ENCODE measurements around the gene VMO1. TPM values are rescaled to one million over a fixed set of nuclear protein-coding genes. Genes with fewer than 3 reads are reported as not detected.

VMO1 gene
- total and polyA plus RNA-seq, 3 donors from 2014 or later = 0.62 to 1.3 (median 0.98) TPM

DNA sequence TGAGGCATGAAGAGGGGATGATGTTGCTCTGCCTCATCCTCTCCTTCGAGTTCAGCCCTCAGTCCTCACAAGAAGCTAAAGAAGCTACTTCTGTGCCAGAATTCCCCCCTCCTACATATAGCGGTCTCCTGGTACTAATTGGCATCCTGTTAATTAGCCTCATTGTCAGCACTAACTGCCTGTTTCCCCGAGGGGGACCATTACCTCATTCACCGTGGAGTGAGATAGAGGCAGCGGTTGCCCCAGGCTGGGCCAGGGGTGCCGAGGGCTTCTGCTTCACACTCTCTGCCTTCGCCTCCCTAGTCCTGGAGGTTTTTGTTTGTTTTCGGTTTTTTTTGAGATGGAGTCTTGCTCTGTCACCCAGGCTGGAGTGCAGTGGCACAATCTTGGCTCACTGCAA is 41.2 kb upstream of the VMO1 start:
- H3K4me1 ChIP-seq = no peaks in the 10 kb centered on the region
- no peak overlapping the region for H3K27ac ChIP-seq
- no peaks in the 10 kb centered on the region for H3K9me3 ChIP-seq
- no peak overlapping the region for H3K4me3 ChIP-seq
- no peaks in the 10 kb centered on the region for H3K27me3 ChIP-seq
- no peak for DNase-seq
- 75 to 78% methylated on average over 7 to 8 of the region's 8 CpGs for WGBS, 2 donors
- TF ChIP-seq, protein P1, sequence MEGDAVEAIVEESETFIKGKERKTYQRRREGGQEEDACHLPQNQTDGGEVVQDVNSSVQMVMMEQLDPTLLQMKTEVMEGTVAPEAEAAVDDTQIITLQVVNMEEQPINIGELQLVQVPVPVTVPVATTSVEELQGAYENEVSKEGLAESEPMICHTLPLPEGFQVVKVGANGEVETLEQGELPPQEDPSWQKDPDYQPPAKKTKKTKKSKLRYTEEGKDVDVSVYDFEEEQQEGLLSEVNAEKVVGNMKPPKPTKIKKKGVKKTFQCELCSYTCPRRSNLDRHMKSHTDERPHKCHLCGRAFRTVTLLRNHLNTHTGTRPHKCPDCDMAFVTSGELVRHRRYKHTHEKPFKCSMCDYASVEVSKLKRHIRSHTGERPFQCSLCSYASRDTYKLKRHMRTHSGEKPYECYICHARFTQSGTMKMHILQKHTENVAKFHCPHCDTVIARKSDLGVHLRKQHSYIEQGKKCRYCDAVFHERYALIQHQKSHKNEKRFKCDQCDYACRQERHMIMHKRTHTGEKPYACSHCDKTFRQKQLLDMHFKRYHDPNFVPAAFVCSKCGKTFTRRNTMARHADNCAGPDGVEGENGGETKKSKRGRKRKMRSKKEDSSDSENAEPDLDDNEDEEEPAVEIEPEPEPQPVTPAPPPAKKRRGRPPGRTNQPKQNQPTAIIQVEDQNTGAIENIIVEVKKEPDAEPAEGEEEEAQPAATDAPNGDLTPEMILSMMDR (IDR thresholded peaks at IDR 0.05) = no peak
- no peak for TF ChIP-seq POLR2A (IDR thresholded peaks at IDR 0.05)
- H3K36me3 ChIP-seq (ENCODE audit: low read depth, missing control alignments) = no peaks in the 10 kb centered on the region
- intact Hi-C loops (cut with DNase I; ENCODE audit: low total_unique reads) = no loop called here

DNA sequence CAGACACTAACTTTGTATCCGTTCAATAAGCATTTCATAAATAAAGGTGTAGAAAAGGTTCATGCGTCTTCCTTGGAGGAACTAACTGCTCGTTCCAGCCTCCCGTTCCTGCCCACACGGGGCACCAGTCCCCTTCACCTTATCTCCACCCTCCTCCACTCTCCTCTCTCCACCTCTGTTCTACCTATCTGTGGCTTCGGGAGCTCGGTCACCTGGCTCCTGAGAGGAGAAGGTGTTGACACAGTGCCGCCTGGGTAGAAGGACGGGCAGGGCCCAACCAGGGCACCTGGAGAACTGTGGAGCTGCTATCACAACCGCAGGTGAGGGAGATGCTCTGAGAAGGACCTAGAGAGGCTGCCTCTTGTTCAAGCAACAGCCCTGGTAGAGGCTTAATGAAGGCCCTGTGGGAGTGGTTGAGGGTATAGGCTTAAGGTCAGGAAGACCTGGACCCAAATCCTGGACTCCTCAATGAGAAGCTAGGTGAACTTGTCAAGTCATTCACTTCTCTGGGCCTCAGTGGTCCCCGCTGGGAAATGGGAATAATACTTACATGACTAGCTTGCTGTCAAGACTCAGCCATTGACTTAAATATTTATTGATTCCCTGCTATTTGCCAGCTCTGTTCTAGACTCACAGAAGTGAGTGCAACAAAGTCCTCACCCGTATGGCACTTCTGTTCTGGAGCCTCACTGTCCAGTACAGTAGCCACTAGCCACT is 37.4 kb upstream of the VMO1 start:
- intact Hi-C loops (cut with DNase I; ENCODE audit: low total_unique reads) = no loop called here
- TF ChIP-seq POLR2A (IDR thresholded peaks at IDR 0.05) = no peak
- TF ChIP-seq, protein P1 (IDR thresholded peaks at IDR 0.05) = no peak
- Histone ChIP-seq H3K4me3 (no peak overlapping the region), H3K36me3 (ENCODE audit: low read depth, missing control alignments) (no peaks in the 10 kb centered on the region), H3K9me3 (no peaks in the 10 kb centered on the region), H3K4me1 (no peaks in the 10 kb centered on the region), H3K27me3 (no peaks in the 10 kb centered on the region), H3K27ac (no peak overlapping the region)
- no peak for DNase-seq
- WGBS, 2 donors = 72% methylated on average over 12 of the region's 12 CpGs

DNA sequence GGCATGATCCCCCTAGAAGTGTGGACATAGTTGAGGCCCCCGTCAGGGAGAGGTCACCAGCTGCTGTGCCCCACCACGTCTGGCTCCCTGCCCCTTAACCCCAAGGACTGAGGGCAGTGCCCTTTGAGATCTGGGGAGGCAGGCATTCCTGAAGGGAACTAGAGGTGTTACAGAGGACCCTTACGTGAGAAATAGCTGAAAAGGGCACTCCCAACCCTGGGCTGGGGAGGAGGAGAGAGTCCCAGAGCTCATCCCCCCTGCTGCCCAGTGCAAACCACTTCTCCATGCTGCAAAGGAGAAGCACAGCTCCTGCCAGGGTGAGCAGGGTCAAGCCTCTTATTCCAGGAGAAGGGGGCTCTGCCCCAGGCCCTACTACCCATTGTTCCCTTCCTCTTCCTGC is 36.7 kb upstream of the VMO1 start:
- Histone ChIP-seq H3K27ac (no peak overlapping the region), H3K36me3 (ENCODE audit: low read depth, missing control alignments) (no peaks in the 10 kb centered on the region), H3K27me3 (no peaks in the 10 kb centered on the region), H3K4me3 (no peak overlapping the region), H3K9me3 (no peaks in the 10 kb centered on the region), H3K4me1 (no peaks in the 10 kb centered on the region)
- intact Hi-C loops (cut with DNase I; ENCODE audit: low total_unique reads) = no loop called here
- DNase-seq = no peak
- 71 to 91% methylated on average over 3 of the region's 3 CpGs for WGBS, 2 donors
- TF ChIP-seq POLR2A (IDR thresholded peaks at IDR 0.05) = no peak
- TF ChIP-seq, protein P1 (IDR thresholded peaks at IDR 0.05) = no peak

DNA sequence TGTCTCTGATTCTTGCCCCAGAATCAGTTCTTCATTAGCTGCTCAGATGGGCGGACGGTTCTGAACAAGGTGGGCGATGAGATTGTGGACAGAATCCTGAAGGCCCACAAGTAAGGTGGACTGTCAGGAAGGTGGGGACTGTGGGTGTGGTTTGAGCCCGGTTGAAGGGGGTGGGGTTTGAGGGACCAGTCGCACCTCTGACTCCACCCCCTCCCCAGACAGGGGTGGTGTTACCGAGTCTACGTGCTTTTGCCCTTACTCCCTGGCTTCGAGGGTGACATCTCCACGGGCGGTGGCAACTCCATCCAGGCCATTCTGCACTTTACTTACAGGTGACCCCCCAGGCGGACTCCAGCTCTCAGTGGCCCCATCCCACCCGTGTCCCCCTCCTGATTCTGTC is 32.1 kb upstream of the VMO1 start:
- Histone ChIP-seq H3K4me1 (no peaks in the 10 kb centered on the region), H3K9me3 (no peaks in the 10 kb centered on the region), H3K4me3 (no peak overlapping the region), H3K36me3 (ENCODE audit: low read depth, missing control alignments) (no peaks in the 10 kb centered on the region), H3K27me3 (no peaks in the 10 kb centered on the region), H3K27ac (no peak overlapping the region)
- intact Hi-C loops (cut with DNase I; ENCODE audit: low total_unique reads) = no loop called here
- no peak for DNase-seq
- WGBS, 2 donors = 81 to 85% methylated on average over 12 of the region's 12 CpGs
- TF ChIP-seq, protein P1 (IDR thresholded peaks at IDR 0.05) = no peak
- no peak for TF ChIP-seq POLR2A (IDR thresholded peaks at IDR 0.05)

DNA sequence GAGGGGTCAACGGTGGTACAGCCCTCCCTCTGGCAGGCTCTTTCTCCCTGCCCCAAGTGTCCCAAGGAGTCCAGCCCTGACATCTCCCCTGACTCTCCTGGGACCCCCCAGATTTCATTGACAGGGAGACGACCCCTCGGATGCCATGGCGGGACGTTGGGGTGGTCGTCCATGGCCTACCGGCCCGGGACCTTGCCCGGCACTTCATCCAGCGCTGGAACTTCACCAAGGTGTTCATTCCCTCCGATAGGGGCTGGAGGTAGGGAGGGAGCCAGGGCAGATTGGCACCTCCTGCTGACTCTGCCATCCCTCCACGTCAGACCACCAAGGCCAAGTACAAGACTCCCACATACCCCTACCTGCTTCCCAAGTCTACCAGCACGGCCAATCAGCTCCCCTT is 30.7 kb upstream of the VMO1 start:
- H3K27ac ChIP-seq = no peak overlapping the region
- whole genome bisulfite sequencing, 2 donors = 91 to 95% methylated on average over 11 to 13 of the region's 13 CpGs
- intact Hi-C loops (cut with DNase I; ENCODE audit: low total_unique reads) = no loop called here
- TF ChIP-seq, protein P1 (IDR thresholded peaks at IDR 0.05) = no peak
- H3K4me3 ChIP-seq = no peak overlapping the region
- no peaks in the 10 kb centered on the region for H3K4me1 ChIP-seq
- no peak for DNase-seq
- no peaks in the 10 kb centered on the region for H3K27me3 ChIP-seq
- H3K9me3 ChIP-seq = no peaks in the 10 kb centered on the region
- H3K36me3 ChIP-seq (ENCODE audit: low read depth, missing control alignments) = no peaks in the 10 kb centered on the region
